Amygdala (tissue), 56 donors: ENCODE measurements around the gene S100A2.
"Not testable (repeated sequence)": the region's sequence is repeated elsewhere in the genome, so short reads cannot be mapped to it uniquely, and the experiment has no call there.

Experiments
- DNase-seq, 56 donors: peaks; one replicate each; lab custom pipeline; 2025; lab: John Stamatoyannopoulos, UW

Gene S100A2

DNA sequence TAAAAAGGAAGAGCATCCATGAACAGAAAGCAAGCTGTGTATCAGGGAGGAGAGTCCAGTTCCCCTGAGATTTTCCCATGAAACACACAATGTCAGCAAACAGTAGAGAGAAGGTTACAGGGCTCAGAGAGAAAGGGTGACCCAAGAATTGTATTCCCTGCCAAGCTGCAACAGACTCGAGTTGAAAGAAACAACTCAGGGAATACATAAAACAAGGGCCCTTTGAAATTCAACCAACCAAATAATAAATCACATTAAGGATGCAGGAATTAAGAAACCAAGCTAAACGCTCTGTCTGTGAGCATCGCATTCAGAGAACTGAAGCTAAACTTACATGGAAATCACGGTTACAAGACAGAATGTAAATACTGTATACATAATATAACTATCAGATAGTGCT, 27.1 kb upstream of the S100A2 start:
- DNase-seq: peak in 1 of 56 donors; percentile 27

DNA sequence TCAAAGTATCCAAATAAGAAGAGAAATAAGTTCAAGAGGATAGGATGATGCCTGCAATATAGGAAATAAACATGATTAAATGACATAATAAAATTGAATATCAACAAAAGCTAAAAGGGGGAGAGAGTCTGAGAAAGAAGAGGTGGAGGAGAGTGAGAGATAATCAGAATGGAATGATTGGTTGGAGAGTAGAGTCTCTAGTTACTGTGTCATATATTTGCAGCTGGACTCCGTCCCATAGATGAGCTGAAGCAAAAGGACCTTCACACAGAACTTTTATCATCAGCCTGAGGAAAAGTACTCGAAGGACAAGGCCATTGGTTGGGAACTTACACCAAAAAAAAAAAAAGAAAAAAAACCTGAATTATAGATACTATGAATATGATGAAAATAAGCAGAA, 22.8 kb upstream of the S100A2 start:
- DNase-seq: no peak

DNA sequence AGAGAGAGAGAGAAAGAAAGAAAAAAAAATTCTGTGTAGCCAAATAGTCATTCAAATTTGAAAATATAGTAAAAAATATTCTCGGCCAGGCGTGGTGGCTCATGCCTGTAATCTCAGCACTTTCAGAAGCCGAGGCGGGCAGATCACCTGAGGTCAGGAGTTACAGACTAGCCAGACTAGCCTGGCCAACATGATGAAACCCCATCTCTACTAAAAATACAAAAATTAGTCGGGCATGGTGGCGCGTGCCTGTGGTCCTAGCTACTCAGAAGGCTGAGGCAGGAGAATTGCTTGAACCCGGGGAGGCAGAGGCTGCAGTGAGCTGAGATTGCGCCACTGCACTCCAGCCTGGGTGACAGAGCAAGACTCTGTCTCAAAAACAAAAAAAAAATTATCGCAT, 22.4 kb upstream of the S100A2 start:
- DNase-seq: not testable (repeated sequence)

DNA sequence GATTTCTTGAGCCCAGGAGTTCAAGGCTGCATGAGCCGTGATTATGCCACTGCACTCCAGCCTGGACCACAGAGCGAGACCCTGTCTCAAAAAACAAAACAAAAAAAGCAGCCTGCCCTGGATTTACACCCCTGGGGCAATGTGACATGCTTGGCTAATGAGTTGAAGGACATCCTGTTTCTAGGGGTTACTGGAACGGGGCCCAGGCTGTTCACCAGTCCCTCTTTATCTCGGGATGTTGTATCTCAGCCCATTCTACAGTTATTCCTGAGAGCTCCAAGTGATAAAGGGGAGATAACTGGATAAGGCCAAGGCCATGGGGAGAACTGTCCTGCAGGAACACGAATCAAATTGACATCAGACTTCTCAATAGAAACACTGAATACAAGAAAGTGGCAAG, 21.7 kb upstream of the S100A2 start:
- no peak for DNase-seq

DNA sequence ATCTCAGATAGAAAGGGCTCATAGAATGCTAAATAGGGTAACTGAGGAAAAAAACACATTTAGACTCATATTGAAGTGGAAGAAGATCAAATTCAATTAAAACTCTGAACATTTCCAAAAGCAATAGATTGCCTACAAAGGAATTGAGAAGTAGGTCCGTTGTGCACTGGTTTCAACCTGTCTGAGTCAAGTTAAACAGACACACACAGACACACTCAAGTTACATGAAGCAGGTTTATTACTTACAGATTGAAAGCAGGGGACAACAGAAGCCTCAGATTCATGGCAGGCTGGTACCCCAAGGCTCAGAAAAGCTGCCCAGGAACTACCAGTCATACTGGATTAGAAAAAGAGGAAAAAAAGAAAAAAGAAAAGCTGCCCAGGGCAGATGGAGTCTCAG, 20.7 kb upstream of the S100A2 start:
- no peak for DNase-seq

DNA sequence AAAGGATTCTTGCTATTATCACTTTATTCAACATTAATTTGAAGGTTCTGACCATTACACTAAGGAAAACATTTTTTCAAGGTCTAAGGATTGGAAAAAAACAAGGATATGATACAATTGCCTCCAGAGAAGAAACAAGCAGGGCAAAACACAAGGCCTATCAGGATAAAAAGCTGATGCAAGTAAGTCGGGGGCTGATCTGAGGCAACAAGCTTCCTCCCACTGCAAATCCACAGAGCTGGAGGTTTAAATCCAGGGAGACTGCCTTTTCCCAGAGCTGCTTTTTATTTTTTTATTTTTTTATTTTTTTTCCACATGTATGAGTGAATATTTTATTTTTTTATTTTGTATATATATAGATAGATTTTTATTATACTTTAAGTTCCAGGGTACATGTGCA, 19.4 kb upstream of the S100A2 start:
- no peak for DNase-seq

DNA sequence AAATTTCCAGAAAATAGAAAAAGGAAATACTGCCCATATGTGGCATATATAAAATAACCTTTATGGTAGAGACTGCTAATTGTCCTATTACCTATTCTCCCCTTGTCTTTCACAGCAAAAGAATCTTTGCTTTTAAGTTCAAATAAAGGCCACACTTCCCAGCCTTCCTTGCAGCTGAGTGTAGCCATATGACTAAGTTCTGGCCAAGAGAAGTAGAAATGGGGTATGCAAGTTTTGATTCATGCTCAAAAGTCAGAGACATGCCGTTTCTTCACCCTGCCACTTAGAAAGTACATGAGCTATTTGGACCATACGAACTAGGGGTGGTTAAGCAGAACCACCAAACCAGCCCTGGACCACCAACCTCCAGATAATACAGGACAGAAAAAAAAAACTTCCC, 18.3 kb upstream of the S100A2 start:
- no peak for DNase-seq

DNA sequence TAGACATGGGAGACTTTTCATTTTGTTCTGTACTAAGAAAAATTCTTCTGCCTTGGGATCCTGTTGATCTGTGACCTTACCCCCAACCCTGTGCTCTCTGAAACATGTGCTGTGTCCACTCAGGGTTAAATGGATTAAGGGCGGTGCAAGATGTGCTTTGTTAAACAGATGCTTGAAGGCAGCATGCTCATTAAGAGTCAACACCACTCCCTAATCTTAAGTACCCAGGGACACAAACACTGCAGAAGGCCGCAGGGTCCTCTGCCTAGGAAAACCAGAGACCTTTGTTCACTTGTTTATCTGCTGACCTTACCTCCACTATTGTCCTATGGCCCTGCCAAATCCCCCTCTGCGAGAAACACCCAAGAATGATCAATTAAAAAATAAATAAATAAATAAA, 17.9 kb upstream of the S100A2 start:
- not testable (repeated sequence) for DNase-seq

DNA sequence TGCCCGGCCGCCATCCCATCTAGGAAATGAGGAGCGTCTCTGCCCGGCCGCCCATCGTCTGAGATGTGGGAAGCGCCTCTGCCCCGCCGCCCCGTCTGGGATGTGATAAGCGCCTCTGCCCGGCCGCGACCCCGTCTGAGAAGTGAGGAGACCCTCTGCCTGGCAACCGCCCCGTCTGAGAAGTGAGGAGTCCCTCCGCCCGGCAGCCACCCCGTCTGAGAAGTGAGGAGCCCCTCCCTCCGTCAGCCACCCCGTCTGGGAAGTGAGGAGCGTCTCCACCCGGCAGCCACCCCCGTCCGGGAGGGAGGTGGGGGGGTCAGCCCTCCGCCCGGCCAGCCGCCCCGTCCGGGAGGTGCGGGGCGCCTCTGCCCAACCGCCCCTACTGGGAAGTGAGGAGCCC, 17.2 kb upstream of the S100A2 start:
- DNase-seq: not testable (repeated sequence)

DNA sequence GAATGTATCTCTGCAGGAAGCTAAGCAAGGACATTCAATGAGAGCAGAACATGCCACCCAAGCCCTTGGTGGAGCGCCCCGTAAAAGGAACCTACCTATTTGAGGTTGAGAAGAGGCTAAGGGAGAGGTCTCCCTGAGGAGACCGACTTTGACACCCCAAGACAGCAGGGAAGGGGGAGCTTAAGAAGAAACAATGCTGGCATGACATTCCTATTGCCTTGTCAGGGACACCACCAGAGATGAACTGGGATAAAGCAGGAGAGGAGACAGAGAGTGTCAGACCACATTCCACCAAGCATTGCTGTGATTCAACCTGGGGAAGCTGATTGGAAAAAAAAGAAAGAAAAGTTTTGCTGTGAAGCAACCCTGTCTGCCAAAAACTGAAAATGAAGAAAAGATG, 13.3 kb upstream of the S100A2 start:
- DNase-seq: no peak

DNA sequence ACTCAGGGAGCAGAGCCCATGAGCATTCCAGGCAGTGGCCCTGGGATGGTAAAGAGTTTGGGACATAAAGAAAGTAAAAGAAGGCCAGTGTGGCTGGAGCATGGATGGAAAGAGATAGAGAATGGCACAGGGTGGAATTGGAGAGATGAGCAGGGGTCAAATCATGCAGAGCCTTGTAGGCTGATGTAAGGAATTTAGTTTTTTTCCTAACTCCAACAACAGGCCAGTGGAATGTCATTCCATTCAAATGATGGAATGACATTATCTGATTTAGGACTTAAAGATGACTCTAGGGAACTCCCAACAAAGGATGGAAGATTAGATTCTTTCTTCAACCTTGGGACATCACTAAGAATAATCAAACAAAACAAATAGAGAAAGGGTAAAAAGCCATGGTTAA, 12.8 kb upstream of the S100A2 start:
- DNase-seq: no peak

DNA sequence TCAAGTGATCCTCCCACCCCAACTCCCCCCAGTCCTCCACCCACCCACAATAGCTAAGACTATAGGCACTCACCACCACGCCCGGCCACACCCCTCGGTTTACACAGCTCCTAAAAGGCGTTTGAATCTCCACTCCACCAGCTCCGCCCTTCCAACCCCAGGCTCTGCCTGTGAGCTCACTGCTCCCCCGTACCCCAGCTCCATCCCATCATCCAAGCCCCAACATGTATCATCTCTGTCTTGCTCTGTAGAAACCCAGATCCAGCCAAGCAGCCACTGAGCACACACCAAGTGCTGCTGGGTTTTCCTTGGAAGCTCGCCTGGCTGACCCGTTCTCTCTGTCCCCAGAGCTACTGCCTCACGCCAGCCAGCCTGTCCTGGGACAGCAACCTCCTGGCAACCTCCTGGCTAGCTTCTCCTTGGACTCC, 12.0 kb upstream of the S100A2 start:
- peak in 21 of 56 donors; percentile 5 to 64 (median 29) for DNase-seq

DNA sequence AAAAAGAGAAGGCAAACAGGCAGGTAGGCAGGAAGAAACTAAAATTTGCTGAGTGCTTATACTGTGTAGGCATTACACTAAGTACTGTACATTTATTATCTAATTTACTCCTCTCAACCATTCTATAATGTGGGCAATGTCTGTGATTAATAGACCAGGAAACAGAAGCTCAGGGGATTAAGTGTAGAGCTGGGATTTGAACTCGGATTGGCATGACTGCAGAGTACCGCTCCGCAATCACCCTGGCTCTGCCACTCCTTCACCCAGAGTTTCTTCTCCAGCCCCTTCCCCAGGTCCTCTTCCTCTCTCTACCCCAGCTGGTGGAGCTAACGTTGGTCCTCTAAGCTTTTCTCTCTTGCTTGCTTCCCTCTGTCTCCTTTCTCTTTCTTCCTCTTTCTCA, 11.5 kb upstream of the S100A2 start:
- DNase-seq: no peak

DNA sequence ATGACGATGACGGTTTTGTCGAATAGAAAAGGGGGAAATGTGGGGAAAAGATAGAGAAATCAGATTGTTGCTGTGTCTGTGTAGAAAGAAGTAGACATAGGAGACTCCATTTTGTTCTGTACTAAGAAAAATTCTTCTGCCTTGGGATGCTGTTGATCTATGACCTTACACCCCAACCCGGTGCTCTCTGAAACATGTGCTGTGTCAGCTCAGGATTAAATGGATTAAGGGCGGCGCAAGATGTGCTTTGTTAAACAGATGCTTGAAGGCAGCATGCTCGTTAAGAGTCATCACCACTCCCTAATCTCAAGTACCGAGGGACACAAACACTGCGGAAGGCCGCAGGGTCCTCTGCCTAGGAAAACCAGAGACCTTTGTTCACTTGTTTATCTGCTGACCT, 9.9 kb upstream of the S100A2 start:
- not testable (repeated sequence) for DNase-seq

DNA sequence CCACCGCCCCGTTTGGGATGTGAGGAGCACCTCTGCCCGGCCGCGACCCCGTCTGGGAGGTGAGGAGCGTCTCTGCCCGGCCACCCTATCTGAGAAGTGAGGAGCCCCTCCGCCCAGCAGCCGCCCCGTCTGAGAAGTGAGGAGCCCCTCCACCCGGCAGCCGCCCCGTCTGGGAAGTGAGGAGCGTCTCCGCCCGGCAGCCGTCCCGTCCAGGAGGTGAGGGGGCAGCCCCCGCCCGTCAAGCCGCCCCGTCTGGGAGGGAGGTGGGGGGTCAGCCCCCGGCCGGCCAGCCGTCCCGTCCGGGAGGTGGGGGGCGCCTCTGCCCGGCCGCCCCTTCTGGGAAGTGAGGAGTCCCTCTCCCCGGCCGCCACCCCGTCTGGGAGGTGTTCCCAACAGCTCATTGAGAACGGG, 9.4 kb upstream of the S100A2 start:
- not testable (repeated sequence) for DNase-seq

DNA sequence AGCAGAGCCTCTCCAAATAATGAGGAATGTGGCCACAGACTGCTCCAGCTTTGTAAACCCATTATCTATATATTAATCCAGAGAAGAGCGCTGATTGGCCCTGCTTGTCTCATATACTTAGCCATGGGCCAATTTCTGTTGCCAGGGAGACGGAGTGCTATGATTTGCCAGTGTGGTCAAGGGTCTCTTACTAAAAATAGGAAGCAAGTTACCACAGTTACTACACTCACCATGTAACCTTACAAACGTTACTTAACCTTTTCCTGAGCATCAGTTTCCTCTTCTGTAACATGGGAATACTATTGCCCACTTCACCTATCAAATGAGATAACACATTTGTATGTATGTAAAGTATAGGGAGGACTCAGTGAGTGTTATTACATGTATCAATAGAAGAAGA, 7.7 kb upstream of the S100A2 start:
- no peak for DNase-seq

DNA sequence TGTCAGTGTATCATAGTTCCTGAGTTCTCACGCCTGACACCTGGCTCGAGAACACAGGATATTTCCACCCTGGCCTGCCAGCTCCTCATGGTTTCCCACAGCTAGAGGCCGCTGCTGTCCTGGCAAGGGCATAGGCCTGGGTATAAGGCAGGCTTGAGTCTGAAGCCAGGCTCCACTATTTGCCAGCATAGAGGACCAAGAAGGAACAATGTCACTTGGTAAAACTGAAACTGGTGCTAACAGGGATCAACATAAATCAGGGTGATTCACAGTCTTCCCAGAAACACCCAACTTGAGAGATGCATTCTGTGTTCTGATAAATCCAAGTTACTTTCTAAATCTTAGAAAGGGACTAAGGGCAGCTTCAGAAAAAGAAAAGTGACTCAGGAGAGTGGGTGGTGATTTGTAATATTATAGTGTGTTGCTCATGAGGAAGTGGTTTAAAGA, 6.9 kb upstream of the S100A2 start:
- peak in 52 of 56 donors; percentile 11 to 89 (median 66) for DNase-seq

DNA sequence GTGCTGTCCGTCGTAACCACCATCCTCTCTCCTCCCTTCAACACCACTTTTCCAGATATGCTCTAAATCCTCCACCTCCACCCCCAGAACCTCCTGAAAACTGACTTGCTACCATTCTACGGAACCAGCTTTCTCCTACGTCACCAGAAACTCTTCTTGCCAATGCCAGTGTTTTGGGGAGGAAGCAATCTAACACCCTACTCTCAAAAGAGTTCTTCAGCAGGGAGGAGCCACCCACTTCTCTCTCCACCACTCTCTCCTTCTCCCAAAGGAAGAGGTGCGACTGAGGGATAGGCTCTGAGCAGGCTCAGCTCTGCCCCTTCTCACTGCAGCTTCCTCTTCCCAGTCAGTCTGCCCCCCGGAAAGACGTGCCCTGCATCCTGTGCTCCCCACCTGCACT, 6.1 kb upstream of the S100A2 start:
- DNase-seq: no peak

DNA sequence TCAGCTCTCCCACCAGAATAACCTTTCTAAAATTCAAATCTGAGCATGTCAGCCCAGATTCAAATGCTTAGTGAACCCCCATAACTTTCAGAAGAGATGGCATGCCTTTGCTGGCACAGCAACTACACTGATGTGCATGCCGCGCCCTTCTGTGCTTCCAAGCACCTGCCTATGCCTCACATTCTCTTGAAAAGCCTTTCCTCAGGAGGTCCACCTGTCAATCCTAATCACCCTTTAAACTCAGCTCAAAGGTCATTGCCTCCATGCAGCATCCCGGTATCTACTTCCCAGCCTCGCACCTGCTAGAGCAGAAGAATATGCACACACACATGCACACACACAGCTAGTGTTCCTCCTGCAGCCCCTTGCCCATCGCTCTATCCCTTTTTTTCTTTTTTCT, 5.2 kb upstream of the S100A2 start:
- no peak for DNase-seq

DNA sequence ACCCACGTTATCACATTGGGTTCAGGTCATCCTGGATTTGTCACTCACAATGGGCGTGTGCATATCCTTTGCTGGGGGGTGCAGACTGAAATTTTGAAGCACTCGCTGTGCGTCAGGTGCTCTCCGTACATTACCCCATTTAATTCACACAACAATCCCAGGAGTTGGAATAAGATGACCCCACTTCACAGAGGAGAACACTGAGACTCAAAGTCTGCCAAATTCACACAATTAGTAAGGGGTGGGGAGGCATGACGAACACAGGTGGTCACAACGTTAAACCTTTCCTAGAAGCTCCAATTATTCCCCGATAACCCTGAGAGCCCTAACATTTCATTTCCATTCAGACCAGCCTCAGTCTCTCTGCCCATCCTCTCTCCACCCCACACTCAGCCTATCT, 3.8 kb upstream of the S100A2 start:
- DNase-seq: no peak

DNA sequence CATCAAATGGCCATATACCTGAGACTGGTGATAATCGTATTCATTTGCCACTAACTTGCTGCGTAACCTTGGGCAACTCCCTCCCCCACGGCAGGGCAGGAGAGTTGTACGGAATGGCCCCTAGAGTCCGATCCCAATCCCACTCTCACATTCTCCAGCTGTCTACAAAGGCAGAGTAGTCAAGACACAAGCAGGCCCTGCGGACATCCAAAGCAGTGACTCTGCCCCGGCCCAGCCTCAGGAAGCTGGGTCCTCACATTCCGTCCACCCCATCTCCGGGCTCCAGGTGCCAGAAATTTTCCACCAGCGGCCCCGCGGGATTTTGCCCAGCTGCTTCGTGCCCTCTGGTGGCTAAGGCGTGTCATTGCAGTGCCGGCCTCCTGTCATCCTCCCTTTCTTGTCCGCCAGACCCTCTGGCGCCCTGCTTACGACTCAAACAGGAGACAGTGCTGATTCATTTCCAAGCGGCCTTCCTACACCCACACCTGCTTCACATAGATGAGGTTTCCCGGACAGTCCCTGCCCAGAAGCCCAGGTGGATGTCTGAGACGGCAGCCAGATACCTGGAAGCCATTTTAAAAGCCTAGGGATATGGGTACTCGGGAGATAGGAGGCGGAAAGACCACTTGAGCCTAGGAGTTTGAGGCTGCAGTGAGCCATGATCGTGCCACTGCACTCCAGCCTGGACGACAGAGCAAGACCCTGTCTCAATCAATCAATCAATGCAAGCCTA, 2.9 kb upstream of the S100A2 start:
- DNase-seq: peak in 52 of 56 donors; percentile 22 to 88 (median 65)

DNA sequence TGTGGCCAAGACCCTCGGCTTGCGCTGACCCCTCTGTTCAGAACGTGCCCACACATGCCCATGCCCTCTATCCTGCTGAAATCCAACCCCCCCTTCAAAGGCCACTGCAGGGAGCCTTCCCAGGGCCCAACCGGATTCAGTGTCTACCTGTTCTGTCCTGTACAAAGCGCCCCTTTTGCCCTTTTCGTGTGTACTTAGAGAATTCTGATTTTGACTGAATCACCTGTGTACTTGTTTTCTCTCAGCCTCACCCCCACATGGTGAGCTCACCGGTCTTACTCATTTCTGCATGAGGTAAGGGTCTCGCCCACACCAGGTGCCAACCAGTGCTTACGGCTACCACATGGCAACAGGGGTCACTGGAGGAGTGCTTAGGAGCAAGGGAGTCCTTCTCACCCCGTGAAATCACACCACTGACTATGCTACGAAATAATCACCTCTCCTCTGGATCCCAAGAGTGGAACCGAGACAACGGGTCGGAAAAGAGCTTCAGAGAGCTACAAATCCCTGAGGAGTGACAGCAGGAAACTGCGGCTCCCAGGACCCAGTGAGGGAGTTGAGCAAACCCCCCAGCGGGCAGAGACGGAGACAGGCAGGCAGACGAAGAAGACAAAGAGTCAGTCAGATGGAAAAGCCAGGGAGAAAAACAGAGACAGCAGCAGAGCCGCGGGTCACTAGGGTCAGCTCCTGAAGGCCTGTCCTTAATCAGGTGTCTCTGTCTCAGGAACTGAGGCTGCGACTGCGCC, 2.1 kb upstream of the S100A2 start:
- peak in 1 of 56 donors; percentile 25 for DNase-seq
